GM19468 (cell line): ENCODE data around the gene ICA1.

Source experiments
- ATAC-seq: cut with Tn5 transposase; IDR thresholded peaks from one replicate; pipeline ENCODE4 v1.9.1; 2021; ENCODE audit warnings: mild to moderate bottlenecking, moderate library complexity, moderate number of reproducible peaks; ENCODE audit not compliant: unreplicated experiment; ENCODE audit errors: extremely low read depth

ICA1 gene

DNA sequence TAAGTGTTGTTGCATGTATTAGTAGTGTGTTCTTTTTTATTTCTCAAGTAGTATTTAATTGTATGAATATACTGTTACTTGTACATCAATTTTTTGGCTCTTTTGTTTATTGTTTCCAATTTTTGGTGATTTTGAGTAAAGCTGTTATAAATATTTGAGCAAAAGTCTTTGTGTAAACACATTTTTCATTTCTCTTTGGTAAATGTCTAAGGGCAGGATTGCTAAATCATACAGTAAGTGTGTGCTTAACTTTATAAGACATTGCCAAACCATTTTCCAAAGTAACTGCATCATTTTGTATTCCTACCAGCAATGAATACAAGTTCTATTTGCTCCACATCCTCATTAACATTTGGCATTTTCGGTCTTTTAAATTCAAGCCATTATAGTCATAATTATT, 92.8 kb downstream of the ICA1 start:
- ATAC-seq: no peak

DNA sequence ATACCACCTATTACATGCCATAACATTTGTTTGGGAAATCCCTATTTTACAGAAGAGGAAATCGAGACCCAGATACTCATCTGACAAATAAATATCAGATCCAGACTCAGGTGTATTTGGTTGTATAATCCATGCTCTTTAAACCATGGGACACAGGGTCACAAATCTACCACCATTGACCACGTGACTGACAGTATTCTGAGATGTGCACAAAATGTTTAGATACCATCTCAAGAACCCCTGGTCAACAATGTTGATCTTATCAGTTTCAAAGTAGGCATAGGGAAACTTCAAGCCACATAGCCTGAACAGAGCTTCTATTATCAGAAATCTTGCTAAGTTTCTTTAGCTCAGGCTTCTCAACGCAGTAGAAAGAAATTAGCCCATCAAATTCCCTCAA, 93.6 kb downstream of the ICA1 start:
- ATAC-seq: no peak

DNA sequence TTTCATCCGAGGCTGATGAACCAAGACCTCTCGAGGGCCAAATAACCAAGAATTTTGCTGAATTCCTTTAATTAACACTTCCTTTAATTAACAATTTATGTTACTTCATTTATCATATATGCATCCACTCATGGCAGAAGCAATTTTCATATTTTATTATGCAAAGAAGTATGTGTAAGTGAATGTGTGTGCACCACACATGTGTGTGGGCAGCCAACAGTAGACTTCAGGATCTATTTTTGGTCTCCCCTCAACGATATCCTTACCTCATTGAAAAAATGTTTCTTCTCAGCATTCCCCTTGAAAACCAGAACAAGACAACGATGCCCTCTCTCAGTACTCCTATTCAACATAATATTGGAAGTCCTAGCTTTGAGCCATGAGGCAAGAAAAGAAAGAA, 96.8 kb downstream of the ICA1 start:
- no peak for ATAC-seq

DNA sequence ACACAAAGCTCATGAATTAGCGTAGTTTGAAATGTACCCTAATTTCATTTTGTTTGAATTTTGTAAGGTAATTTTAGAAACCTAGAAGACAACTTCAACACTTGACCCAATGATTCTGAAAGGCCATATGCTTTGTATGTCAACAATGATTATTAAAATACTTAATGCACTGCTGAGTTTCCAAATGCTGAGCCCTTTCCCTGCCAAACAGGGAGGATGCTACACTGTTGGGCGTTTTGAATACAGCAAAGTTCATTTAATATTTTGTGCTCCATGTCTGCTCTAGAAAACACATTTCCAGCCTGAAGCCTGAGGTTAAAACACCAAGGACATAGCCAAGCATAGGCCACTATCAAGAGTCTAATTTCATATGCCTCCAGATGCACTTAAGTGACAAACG, 99.8 kb downstream of the ICA1 start:
- no peak for ATAC-seq

DNA sequence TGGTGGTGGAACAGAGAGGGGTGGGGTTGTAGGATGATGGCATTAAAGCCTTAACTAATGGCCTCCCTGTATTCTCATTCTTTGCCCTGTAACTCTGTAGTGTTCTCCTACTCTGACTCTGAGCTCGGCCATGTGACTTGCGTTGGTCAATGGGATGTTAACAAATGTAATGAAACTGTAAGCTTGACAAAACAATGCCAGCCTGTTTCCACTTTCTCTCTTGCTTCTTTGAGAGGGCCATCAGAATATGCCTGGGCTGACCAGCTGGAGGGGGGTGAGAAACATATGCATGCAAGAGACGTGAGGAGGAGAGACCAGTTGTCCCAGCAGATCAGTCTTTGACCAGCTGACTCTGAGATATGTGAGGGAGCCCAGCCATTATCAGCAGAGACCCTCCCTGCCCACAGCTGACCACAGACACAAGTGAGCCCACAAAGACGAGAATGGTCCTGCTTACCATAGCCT, 100.6 kb downstream of the ICA1 start:
- ATAC-seq: no peak

DNA sequence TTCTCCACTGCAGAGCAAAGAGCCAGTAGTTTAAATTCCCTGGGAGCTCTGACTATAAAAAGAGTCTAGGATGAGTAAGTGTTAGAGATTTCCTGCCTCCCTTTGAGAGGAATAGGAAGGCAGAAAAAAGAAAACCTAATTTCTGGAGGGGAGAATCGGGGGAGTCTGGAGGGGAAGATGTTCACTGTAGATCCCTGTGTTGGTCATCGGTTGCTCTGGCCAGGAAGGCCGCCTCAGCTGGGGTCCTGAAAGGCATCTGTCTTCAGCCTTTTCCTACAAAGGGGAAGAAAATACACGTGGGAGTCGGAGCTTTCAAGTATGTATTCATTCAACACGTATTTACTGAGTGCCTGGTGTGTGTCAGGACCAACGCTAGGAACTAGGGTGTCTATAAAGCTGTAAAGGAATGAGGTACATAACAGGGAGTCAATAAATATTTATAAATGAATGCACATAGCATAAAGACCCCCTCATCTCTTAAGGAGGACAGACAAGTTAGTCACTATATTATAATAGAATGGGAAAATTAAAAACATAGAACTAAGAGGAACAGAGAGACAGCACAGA, 101.1 kb downstream of the ICA1 start:
- ATAC-seq: no peak

DNA sequence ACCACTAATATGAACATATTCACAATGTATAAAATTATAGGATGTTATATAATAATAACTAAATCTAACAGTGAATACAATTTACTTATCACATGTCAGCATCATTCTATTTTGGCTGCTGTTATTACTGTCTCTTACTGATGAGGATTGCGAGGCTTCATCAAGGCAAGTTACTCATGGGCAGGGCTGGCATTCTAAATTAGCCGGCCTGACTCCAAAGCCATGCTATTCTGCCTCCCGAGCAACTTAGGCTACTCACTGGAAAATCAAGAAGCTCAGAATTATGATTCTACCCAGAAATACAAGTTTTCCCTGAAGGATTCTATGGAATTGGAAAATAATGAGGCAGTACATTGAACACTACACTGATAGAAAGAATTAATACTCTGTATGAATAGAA, 101.7 kb downstream of the ICA1 start:
- ATAC-seq: no peak

DNA sequence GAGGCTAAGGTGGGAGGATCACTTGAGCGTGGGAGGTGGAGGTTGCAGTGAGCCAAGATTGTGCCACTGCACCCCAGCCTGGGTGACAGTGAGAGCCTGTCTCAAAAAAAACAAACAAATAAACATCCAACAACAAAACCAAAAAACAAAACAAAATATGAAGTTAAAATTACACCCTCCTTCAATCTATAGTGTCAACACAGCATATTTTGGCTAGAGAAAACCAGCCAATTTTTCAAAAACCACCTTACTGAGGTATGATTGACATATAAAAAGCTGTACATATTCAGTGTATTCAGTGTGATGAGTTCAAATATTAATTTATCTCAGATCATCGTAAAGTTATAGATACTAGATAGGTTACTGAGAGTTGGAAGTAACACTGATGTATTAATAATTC, 102.4 kb downstream of the ICA1 start:
- no peak for ATAC-seq

DNA sequence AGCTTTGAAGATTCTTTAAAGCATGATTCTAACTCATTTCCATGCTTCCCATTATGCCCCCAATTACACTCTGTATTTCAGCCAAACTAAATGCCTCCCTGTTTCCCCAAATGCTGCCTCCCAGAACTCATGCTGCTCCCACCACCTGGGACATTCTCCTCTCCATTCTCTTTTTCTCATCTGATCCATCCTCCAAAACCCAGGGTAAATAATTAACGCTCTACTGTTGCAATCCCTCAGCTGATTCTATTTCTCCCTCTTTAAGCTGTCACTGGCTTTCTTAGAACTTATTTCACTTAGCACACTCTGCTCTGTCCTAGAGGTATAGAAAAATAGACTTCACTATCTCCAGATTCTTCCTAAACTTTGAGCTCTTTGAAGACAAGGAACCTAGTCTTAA, 104.7 kb downstream of the ICA1 start:
- ATAC-seq: no peak

DNA sequence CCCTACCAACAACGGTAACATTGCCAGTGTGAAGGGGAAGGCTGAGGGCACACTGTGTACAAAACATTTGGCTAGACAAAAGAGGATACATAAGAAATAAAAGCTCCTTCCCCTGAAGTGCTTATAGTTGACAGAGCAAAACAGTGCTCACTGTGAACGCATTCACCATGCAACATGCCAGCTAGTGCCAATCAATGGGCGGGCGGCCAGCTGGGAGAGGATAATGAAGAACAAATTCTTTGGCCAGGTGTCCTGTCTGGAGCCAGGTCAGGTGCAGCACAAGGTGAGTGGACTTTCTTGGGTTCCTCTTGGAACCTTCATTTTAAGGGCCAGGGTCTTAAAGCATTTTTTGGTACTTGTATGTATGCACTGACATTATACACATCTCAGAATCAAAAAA, 106.1 kb downstream of the ICA1 start:
- ATAC-seq: no peak

DNA sequence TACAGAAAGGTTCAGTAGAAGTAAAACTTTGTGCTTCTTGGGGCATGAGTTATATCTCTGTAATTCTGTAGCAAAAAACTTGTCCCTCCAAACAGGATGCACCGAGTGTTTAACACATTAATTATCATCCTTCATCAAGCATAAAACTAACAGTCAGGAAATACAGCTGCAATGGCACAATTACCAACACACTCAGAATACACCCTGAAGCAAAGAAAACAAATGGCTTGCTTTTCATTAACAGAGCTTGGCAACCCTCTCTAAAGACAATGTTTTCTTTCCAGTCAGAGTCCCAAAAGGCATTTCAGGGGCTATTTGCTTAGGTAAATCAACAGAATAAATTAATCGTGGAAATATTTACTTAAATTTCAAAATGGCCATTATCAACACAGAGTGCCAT, 107.7 kb downstream of the ICA1 start:
- no peak for ATAC-seq

DNA sequence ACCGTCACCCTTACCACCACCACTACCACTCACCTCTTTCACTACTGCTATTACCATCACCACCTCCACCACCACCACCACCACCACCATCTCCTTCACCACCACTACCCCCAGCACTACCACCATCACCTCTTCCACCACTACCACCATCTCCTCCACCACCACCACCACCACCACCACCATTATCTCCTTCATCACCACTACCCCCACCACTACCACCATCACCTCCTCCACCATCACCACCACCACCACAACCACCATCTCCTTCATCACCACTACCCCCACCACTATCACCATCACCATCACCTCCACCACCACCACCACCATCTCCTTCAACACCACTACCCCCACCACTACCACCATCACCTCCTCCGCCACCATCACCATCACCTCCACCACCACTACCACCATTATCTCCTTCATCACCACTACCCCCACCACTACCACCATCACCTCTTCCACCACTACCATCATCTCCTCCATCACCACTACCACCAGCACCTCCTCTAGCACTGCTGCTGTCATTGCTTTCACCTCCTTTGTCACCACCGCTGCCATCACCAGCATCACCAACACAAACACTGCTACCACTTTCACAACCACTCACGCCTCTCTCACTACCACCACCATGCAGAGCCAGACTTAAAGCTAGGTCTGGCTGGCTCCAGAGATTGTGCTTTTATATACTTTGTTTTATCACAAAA, 109.3 kb downstream of the ICA1 start:
- ATAC-seq: no peak

DNA sequence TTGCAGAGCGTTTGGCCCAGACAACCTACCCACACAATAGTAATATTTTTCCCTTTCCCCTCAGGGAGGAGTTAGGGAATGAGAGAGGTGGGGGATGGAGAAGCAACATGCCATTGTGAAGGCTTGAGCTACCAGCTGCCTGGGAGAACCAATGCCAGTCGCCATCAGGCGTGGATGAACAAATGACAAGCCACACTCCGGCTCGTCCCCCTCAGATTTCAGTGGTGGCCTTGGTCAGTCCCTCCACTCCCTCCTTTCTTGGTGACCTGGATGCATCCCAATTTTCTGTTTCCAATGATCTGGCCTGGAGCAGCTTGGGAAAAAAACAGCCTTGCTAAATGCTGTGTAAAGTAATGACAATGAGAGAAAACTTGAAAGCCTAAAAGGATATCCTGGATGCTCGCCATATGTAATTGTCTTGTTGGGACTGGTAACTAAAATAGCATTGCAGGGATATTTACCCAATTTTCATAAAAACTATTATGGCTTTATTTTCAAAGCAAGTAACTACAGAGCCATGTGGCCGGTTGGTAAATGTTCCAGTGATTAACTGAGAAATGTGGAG, 110.7 kb downstream of the ICA1 start:
- no peak for ATAC-seq

DNA sequence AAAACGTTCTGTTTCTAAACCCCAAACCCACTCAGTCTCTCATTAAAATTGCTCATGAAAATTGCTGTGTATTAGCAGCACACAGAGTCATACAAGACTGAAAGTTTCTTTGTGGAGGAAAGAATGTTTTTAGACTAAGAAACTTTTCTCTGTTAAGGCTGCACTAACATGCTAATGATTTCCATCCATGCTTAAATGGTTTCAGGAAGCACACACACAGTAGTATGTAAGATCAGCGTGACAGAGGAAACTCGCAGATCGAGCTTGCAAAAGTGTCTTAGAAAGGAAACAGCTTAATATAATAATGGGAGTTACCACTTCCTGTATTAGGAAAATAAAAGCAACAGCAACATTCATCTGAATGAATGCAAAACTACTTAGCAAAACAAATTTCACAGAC, 112.7 kb downstream of the ICA1 start:
- ATAC-seq: peak; percentile 76

DNA sequence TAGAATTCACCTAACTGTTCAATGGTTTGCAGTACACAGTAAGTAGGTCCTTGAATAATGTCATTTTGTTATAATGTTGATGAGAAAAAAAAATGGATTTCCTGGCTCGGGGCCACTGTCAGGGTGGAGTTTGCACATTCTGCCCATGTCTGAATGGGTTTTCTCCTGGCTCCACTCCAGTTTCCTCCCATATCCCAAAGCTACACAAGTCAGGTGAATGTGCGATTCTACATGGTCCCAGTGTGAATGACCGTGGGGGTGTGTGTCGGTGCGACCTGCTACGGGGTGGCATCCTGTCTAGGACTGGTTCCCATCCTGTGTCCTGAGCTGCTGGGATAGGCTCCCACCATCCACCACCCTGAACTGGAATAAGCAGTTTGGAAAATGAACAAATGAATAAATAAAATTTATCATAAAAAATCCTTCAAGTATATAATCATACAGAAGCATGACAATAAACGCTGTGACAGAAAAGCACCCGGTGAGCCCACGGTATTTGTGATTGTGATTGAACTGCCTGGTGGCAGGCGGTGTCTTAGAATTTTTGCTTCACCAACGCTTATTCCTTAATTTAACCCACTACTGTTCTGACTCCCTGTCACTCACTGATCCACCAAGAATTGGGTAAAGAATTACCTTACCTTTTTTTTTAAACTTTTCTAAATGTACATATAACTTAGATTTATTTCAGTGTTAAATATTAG, 114.1 kb downstream of the ICA1 start:
- no peak for ATAC-seq

DNA sequence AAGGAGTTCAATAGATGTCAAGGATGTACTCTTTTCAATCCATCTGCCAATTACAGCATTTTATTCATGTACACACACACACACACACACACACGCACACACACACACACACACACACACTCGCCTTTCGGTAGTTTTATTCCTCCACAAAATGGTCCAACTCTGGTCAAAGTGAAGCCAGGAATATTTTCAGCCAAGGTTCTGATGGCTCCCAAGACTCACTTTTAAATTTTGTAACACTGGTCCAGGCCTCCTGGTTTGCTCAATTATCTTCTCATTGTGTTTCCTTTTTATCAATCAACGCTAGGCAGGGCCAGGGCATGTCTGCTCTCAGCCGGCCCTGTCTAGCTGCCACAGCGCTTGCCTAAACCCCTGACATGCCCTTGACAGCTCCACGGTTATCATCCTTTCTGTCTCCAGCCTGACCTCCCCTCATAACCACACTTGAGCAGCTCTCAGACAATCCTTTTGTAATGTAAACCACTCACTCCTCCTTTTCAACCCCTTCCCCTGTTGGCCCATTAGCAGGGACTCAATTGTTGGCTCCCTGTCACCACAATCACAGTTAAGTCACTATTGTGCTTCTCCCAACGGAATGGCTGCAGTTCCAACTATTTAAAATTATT, 115.1 kb downstream of the ICA1 start:
- ATAC-seq: no peak

DNA sequence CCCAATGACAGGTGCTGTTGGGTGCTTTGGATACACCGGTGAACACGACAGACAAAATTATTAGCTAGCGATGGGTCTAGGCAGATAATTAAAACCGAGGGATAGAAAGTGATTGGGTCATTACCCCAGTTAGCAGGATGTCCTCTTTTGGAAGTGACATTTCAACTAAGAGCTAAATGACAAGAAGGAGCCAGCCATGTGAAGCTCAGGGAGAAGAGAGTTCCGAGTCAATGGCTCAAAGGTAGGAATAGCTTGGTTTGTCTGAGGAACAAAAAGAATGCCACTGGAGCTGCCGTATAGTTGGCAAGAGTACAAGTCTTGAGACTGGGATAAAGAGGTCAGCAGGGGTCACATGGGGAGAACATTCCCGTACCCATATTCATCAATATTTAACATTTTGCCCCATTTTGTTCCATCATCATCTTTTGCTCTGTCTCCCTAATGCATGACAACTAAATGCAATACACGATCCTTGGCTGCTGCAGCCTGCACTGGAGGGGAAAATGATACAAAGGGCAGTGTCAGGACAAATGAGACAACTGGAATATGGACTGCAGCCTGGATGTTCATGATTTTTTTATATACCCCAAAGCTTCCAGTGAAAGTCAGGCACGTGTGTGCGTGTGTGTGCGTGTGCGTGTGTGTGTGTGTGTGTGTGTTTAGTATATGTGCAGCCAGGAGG, 115.7 kb downstream of the ICA1 start:
- no peak for ATAC-seq

DNA sequence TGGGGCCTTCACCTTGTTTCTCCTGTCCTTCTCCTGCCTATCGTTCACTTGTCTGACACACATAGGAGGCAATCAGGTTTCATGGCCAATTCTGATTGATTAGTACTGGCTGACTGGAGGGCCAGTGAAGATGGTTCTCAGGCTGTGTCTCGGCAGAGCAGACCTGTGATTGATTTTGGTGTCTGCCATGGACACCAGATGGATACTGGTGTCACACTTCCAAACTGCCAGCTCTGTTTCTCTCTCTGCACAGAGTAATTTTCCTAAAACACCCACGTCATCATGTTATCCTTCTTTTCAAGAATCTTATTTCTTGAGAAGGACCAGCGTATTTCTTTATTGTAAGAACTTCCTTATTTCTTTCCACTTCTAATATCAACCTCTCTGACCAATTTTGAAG, 117.1 kb downstream of the ICA1 start:
- ATAC-seq: no peak

DNA sequence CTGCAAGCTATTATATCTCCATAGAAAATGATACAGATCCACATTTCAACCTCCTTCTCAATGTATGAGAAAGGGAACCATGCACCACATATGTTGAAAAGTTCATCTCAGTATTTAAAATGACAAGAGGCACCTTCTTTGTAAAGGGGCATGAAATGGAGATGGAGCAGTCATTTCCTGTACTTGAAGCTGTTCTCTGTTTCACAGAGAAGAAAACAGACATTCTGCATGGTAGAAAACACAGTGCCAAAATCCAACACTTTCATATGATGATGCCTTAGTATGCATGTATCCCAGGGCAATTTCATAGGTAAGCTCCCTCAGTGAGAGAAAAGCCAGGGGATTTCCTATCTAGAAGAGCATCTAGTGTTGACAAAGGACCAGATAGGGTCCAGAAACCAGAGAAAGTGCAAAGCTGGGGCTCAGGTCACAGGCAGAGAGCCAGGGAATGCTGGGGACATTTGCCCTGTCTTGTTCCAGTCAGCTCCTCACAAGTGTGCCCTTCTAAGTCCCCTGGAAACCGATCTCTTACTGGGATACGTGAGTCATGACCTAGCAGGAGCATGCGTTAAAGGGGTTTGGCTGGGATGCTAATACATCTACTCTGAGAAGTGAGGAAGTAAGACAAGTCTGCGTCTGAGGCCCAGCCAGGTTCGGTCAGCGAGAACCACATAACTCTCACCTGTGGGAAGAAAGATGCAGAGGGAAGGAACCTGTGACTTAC, 118.7 kb downstream of the ICA1 start:
- ATAC-seq: peak; percentile 53

DNA sequence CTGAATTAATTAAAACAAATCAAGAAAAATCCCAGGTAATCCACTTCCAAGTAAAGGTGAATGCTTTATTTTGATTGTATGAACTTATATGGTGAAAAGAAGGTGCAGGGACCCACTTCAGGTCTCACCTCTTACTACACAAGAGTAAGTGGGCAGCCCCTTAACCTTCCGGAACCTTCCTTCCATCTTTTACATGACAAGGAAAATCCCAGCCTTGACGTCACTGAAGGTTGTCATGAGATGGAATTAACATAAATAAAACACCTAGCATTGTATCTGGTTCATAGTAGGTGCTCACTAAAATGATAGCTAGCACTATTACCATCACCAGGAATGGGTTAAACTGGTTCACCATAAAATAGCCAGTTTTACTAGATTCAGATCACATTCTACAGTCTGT, 119.5 kb downstream of the ICA1 start:
- no peak for ATAC-seq
